Measurements from ENCODE around the gene ZNF689.

ZNF689 gene

GRCh38 chr16:30650369-30651123 lies 40.4 kb upstream of the ZNF689 start, which contains the start of gene PRR14:
TSS of gene PRR14 (plus strand) at chr16:30650960. CDS start at chr16:30651646, 686 bp downstream.
- peak; percentile 26; the same call in 1 of the 2 replicates for TF ChIP-seq CTCF (IDR thresholded peaks at IDR 0.05; ENCODE audit: low read depth, low read length)
- Histone ChIP-seq H3K9me3 (no peaks in the 10 kb centered on the region), H3K4me1 (peaks cover 2% of the 10 kb centered on the region; the same call in 1 of the 2 replicates), H3K27me3 (no peaks in the 10 kb centered on the region), H3K36me3 (0 out of 2 replicates have a peak, but pooled peaks cover 3% of the 10 kb centered on the region), H3K4me3 (ENCODE audit: low read depth, low read length) (peak within 1 kb of the TSS; percentile 95)
- DNase-seq: peak; percentile 99

- Histone ChIP-seq H3K36me3 (no peaks in the 10 kb centered on the region), H3K27me3 (no peaks in the 10 kb centered on the region), H3K4me1 (peaks cover 2% of the 10 kb centered on the region; the same call in 1 of the 2 replicates), H3K9me3 (no peaks in the 10 kb centered on the region), H3K4me3 (ENCODE audit: low read depth, low read length) (no peak overlapping the region)
- no peak for TF ChIP-seq CTCF (IDR thresholded peaks at IDR 0.05; ENCODE audit: low read depth, low read length)
- no peak for DNase-seq
Observed at GRCh38 chr16:30649725-30650368, 39.7 kb upstream of the ZNF689 start.

GRCh38 chr16:30647274-30647571 lies 37.0 kb upstream of the ZNF689 start:
- H3K36me3 ChIP-seq: no peaks in the 10 kb centered on the region
- no peak for TF ChIP-seq CTCF (IDR thresholded peaks at IDR 0.05; ENCODE audit: low read depth, low read length)
- DNase-seq: no peak

GRCh38 chr16:30645727-30646126 lies 35.5 kb upstream of the ZNF689 start:
- no peak for TF ChIP-seq CTCF (IDR thresholded peaks at IDR 0.05; ENCODE audit: low read depth, low read length)
- DNase-seq: no peak
- Histone ChIP-seq H3K4me3 (ENCODE audit: low read depth, low read length) (no peak overlapping the region), H3K4me1 (peaks cover 2% of the 10 kb centered on the region; the same call in 1 of the 2 replicates), H3K36me3 (no peaks in the 10 kb centered on the region), H3K9me3 (no peaks in the 10 kb centered on the region), H3K27me3 (no peaks in the 10 kb centered on the region)

More at GRCh38 chr16:30647274-30647571, 37.0 kb upstream of the ZNF689 start:
- H3K27me3 ChIP-seq: no peaks in the 10 kb centered on the region
- H3K4me1 ChIP-seq: peaks cover 2% of the 10 kb centered on the region; the same call in 1 of the 2 replicates
- H3K9me3 ChIP-seq: no peaks in the 10 kb centered on the region
- H3K4me3 ChIP-seq (ENCODE audit: low read depth, low read length): no peak overlapping the region

GRCh38 chr16:30644334-30644830 lies 34.2 kb upstream of the ZNF689 start:
- DNase-seq: no peak
- TF ChIP-seq CTCF (IDR thresholded peaks at IDR 0.05; ENCODE audit: low read depth, low read length): no peak
- Histone ChIP-seq H3K9me3 (no peaks in the 10 kb centered on the region), H3K4me3 (ENCODE audit: low read depth, low read length) (no peak overlapping the region), H3K36me3 (no peaks in the 10 kb centered on the region), H3K4me1 (no peaks in the 10 kb centered on the region), H3K27me3 (no peaks in the 10 kb centered on the region)
